ENCODE results near the gene ATP2B1. TPM values are rescaled to one million over a fixed set of nuclear protein-coding genes. Genes with fewer than 3 reads are reported as not detected.

ATP2B1 gene
- total and polyA plus RNA-seq, 2 of the 13 experiments (the other 11 are each of a cell fraction or from before 2014, with no cell fraction given) = 12.1 to 60.2 TPM

DNA sequence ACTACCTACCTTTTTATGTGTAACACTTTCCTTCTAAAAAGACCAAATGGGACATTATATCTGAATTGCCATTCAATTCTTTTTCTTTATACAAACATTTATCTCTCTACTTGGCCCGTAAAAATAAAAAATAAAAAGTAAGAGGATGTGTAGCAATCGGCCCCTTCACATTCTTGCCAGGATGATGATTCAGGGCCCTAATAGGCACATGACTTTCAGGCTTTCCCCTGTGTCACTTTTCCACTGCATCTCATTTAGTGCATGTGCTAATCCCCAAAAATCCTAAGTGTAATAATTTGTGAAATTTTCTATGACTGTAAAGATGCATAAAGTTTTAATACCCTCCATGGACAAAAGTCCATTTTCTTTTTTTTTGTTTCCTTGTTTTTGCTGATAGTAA lies 23.0 kb upstream of the ATP2B1 start:
- H2AFZ ChIP-seq (ENCODE audit: low read length) = no peak overlapping the region
- no peak for TF ChIP-seq ADNP (CRISPR knock-in tag; IDR thresholded peaks at IDR 0.05)
- TF ChIP-seq, protein P1, sequence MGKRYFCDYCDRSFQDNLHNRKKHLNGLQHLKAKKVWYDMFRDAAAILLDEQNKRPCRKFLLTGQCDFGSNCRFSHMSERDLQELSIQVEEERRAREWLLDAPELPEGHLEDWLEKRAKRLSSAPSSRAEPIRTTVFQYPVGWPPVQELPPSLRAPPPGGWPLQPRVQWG (CRISPR knock-in tag; IDR thresholded peaks at IDR 0.05; ENCODE audit: borderline replicate concordance, low read depth) = no peak
- no peak for TF ChIP-seq ZFP36 (IDR thresholded peaks at IDR 0.05; ENCODE audit: borderline replicate concordance, low read depth, low read length, partially characterized antibody)
- no peak for TF ChIP-seq CBX1 (IDR thresholded peaks at IDR 0.05; ENCODE audit: low read depth)
- no peak for TF ChIP-seq POGZ (CRISPR knock-in tag; IDR thresholded peaks at IDR 0.05)
- TF ChIP-seq, protein P2, sequence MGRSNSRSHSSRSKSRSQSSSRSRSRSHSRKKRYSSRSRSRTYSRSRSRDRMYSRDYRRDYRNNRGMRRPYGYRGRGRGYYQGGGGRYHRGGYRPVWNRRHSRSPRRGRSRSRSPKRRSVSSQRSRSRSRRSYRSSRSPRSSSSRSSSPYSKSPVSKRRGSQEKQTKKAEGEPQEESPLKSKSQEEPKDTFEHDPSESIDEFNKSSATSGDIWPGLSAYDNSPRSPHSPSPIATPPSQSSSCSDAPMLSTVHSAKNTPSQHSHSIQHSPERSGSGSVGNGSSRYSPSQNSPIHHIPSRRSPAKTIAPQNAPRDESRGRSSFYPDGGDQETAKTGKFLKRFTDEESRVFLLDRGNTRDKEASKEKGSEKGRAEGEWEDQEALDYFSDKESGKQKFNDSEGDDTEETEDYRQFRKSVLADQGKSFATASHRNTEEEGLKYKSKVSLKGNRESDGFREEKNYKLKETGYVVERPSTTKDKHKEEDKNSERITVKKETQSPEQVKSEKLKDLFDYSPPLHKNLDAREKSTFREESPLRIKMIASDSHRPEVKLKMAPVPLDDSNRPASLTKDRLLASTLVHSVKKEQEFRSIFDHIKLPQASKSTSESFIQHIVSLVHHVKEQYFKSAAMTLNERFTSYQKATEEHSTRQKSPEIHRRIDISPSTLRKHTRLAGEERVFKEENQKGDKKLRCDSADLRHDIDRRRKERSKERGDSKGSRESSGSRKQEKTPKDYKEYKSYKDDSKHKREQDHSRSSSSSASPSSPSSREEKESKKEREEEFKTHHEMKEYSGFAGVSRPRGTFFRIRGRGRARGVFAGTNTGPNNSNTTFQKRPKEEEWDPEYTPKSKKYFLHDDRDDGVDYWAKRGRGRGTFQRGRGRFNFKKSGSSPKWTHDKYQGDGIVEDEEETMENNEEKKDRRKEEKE (IDR thresholded peaks at IDR 0.05) = no peak
- no peak for TF ChIP-seq NR2F2 (IDR thresholded peaks at IDR 0.05; ENCODE audit: borderline replicate concordance, low read depth)
- TF ChIP-seq ZNF562 (CRISPR knock-in tag; IDR thresholded peaks at IDR 0.05; ENCODE audit: borderline replicate concordance) = no peak
- no peak for TF ChIP-seq JDP2 (CRISPR knock-in tag; IDR thresholded peaks at IDR 0.05; ENCODE audit: borderline replicate concordance)
- no peak for TF ChIP-seq ZKSCAN1 (IDR thresholded peaks at IDR 0.05; ENCODE audit: low read length)
- no peak for TF ChIP-seq ONECUT2 (CRISPR knock-in tag; IDR thresholded peaks at IDR 0.05)
- TF ChIP-seq NCOA2 (CRISPR knock-in tag; IDR thresholded peaks at IDR 0.05) = no peak
- no peak for TF ChIP-seq FOXC1 (CRISPR knock-in tag; IDR thresholded peaks at IDR 0.05; ENCODE audit: borderline replicate concordance)
- TF ChIP-seq, protein P3, sequence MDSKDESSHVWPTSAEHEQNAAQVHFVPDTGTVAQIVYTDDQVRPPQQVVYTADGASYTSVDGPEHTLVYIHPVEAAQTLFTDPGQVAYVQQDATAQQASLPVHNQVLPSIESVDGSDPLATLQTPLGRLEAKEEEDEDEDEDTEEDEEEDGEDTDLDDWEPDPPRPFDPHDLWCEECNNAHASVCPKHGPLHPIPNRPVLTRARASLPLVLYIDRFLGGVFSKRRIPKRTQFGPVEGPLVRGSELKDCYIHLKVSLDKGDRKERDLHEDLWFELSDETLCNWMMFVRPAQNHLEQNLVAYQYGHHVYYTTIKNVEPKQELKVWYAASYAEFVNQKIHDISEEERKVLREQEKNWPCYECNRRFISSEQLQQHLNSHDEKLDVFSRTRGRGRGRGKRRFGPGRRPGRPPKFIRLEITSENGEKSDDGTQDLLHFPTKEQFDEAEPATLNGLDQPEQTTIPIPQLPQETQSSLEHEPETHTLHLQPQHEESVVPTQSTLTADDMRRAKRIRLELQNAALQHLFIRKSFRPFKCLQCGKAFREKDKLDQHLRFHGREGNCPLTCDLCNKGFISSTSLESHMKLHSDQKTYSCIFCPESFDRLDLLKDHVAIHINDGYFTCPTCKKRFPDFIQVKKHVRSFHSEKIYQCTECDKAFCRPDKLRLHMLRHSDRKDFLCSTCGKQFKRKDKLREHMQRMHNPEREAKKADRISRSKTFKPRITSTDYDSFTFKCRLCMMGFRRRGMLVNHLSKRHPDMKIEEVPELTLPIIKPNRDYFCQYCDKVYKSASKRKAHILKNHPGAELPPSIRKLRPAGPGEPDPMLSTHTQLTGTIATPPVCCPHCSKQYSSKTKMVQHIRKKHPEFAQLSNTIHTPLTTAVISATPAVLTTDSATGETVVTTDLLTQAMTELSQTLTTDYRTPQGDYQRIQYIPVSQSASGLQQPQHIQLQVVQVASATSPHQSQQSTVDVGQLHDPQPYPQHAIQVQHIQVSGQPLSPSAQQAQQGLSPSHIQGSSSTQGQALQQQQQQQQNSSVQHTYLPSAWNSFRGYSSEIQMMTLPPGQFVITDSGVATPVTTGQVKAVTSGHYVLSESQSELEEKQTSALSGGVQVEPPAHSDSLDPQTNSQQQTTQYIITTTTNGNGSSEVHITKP (CRISPR knock-in tag; IDR thresholded peaks at IDR 0.05; ENCODE audit: low read depth) = no peak
- TF ChIP-seq, protein P4, sequence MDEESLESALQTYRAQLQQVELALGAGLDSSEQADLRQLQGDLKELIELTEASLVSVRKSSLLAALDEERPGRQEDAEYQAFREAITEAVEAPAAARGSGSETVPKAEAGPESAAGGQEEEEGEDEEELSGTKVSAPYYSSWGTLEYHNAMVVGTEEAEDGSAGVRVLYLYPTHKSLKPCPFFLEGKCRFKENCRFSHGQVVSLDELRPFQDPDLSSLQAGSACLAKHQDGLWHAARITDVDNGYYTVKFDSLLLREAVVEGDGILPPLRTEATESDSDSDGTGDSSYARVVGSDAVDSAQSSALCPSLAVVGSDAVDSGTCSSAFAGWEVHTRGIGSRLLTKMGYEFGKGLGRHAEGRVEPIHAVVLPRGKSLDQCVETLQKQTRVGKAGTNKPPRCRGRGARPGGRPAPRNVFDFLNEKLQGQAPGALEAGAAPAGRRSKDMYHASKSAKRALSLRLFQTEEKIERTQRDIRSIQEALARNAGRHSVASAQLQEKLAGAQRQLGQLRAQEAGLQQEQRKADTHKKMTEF (CRISPR knock-in tag; IDR thresholded peaks at IDR 0.05) = no peak
- no peak for TF ChIP-seq ATF7-NPFF (CRISPR knock-in tag; IDR thresholded peaks at IDR 0.05; ENCODE audit: low read depth)
- TF ChIP-seq ZNF530 (CRISPR knock-in tag; IDR thresholded peaks at IDR 0.05; ENCODE audit: low read depth) = no peak
- no peak for TF ChIP-seq ZNF510 (CRISPR knock-in tag; IDR thresholded peaks at IDR 0.05; ENCODE audit: low read depth)
- TF ChIP-seq SP5 (CRISPR knock-in tag; IDR thresholded peaks at IDR 0.05; ENCODE audit: borderline replicate concordance, low read depth) = no peak
- TF ChIP-seq NFRKB (IDR thresholded peaks at IDR 0.05) = no peak
- DNase-seq (ENCODE audit: low spot score) (no peak), FAIRE-seq (no peak), ATAC-seq (no peak)
- H3K4me2 ChIP-seq (ENCODE audit: low read depth, low read length) = no peak overlapping the region
- intact Hi-C loops (cut with micrococcal nuclease; ENCODE audit: unreplicated experiment) = no loop called here
- no peak overlapping the region for H3K27ac ChIP-seq (ENCODE audit: extremely low read length, insufficient read depth, low read length)
- no peak overlapping the region for H3K9ac ChIP-seq (ENCODE audit: insufficient read depth, low read depth, low read length)
- no peaks in the 10 kb centered on the region for H4K20me1 ChIP-seq (ENCODE audit: insufficient read depth, low read length)
- no peak overlapping the region for H3K4me3 ChIP-seq (replicated peaks in 1 of 3; ENCODE audit: insufficient read depth in 1 of 3, low read depth in 2 of 3, low read length in 3 of 3)
- WGBS (ENCODE audit: low lambda C conversion rate) = 25% methylated on average over 2 of the region's 2 CpGs
- no peaks in the 10 kb centered on the region for H3K4me1 ChIP-seq (ENCODE audit: insufficient read depth, low read length)
- no peaks in the 10 kb centered on the region for H3K27me3 ChIP-seq (ENCODE audit: control insufficient read depth in 1 of 2, insufficient read depth in 2 of 2, low read length in 2 of 2)
- POLR2A ChIA-PET = no interaction called here
- in situ Hi-C loops (cut with HindIII; ENCODE audit: extremely low pct_ligation_motif_present, low pct_unique_long_range_greater_than_20kb) = no loop called here
- no peaks in the 10 kb centered on the region for H3K36me3 ChIP-seq (replicated peaks in 1 of 2; ENCODE audit: control insufficient read depth in 1 of 2, insufficient read depth in 2 of 2, low read length in 2 of 2)
- CTCF ChIA-PET (ENCODE audit: low intra/inter-chr PET ratio, low total read pairs) = no interaction called here
- no TSS peak for BruUV-seq (replicated peaks)
- H3K9me3 ChIP-seq (ENCODE audit: low read length) = no peaks in the 10 kb centered on the region
- no peaks in the 10 kb centered on the region for H3K79me2 ChIP-seq (ENCODE audit: insufficient read depth, low read length)
